Measurements from ENCODE around the gene ARID1B.

Gene ARID1B

GRCh38 chr6:157230910-157231309 lies 453.7 kb downstream of the ARID1B start:
- in situ Hi-C loops (cut with MboI; ENCODE audit: low sequenced_read_pairs), result no loop called here

- in situ Hi-C loops (cut with MboI; ENCODE audit: low sequenced_read_pairs), result no loop called here
These were observed 455.1 kb downstream of the ARID1B start for GRCh38 chr6:157232161-157232895.

- in situ Hi-C loops (cut with MboI; ENCODE audit: low sequenced_read_pairs), result no loop called here
These were observed 456.0 kb downstream of the ARID1B start for GRCh38 chr6:157233156-157233555.

- in situ Hi-C loops (cut with MboI; ENCODE audit: low sequenced_read_pairs), result no loop called here
These were observed 456.5 kb downstream of the ARID1B start for GRCh38 chr6:157233686-157234085.

- in situ Hi-C loops (cut with MboI; ENCODE audit: low sequenced_read_pairs), result no loop called here
These were observed 458.4 kb downstream of the ARID1B start for GRCh38 chr6:157235600-157236039.

- in situ Hi-C loops (cut with MboI; ENCODE audit: low sequenced_read_pairs), result no loop called here
These were observed 459.0 kb downstream of the ARID1B start for GRCh38 chr6:157236040-157236725.

GRCh38 chr6:157238346-157238745 lies 461.2 kb downstream of the ARID1B start:
- in situ Hi-C loops (cut with MboI; ENCODE audit: low sequenced_read_pairs), result no loop called here

- in situ Hi-C loops (cut with MboI; ENCODE audit: low sequenced_read_pairs), result no loop called here
These were observed 462.0 kb downstream of the ARID1B start for GRCh38 chr6:157239148-157239547.

- in situ Hi-C loops (cut with MboI; ENCODE audit: low sequenced_read_pairs), result no loop called here
These were observed 462.5 kb downstream of the ARID1B start for GRCh38 chr6:157239671-157240058.

- in situ Hi-C loops (cut with MboI; ENCODE audit: low sequenced_read_pairs), result no loop called here
These were observed 463.1 kb downstream of the ARID1B start for GRCh38 chr6:157240059-157240959.

- in situ Hi-C loops (cut with MboI; ENCODE audit: low sequenced_read_pairs), result no loop called here
These were observed 463.8 kb downstream of the ARID1B start for GRCh38 chr6:157240960-157241311.

- in situ Hi-C loops (cut with MboI; ENCODE audit: low sequenced_read_pairs), result no loop called here
These were observed 465.6 kb downstream of the ARID1B start for GRCh38 chr6:157242791-157243190.

GRCh38 chr6:157244175-157244574 lies 467.0 kb downstream of the ARID1B start:
- in situ Hi-C loops (cut with MboI; ENCODE audit: low sequenced_read_pairs), result no loop called here

- in situ Hi-C loops (cut with MboI; ENCODE audit: low sequenced_read_pairs), result no loop called here
These were observed 467.6 kb downstream of the ARID1B start for GRCh38 chr6:157244780-157245179.

GRCh38 chr6:157245436-157245835 lies 468.3 kb downstream of the ARID1B start:
- in situ Hi-C loops (cut with MboI; ENCODE audit: low sequenced_read_pairs), result no loop called here

- in situ Hi-C loops (cut with MboI; ENCODE audit: low sequenced_read_pairs), result no loop called here
These were observed 469.0 kb downstream of the ARID1B start for GRCh38 chr6:157246048-157246630.

GRCh38 chr6:157246771-157247484 lies 469.8 kb downstream of the ARID1B start:
- in situ Hi-C loops (cut with MboI; ENCODE audit: low sequenced_read_pairs), result no loop called here

GRCh38 chr6:157248264-157248663 lies 471.1 kb downstream of the ARID1B start:
- in situ Hi-C loops (cut with MboI; ENCODE audit: low sequenced_read_pairs), result no loop called here

GRCh38 chr6:157249826-157250225 lies 472.6 kb downstream of the ARID1B start:
- in situ Hi-C loops (cut with MboI; ENCODE audit: low sequenced_read_pairs), result no loop called here

GRCh38 chr6:157251586-157252247 lies 474.5 kb downstream of the ARID1B start:
- in situ Hi-C loops (cut with MboI; ENCODE audit: low sequenced_read_pairs), result no loop called here

Measured in HL-60/S4 treated with phorbol 12-myristate 13-acetate at 8.2 ng/mL for 4 days and 3 days (cell line).